HG03280 (cell line): Measurements from ENCODE around the gene CDK17.
"Not testable (repeated sequence)": the region's sequence is repeated elsewhere in the genome, so short reads cannot be mapped to it uniquely, and the experiment has no call there.

Experiments
- ATAC-seq: cut with Tn5 transposase; IDR thresholded peaks from one replicate; pipeline ENCODE4 v1.9.1; 2021; ENCODE audit warnings: mild to moderate bottlenecking, moderate library complexity; ENCODE audit not compliant: unreplicated experiment

Gene CDK17

GRCh38 chr12:96359328-96359727 is 40.9 kb downstream of the CDK17 start:
- ATAC-seq = no peak

GRCh38 chr12:96356831-96357230 is 43.4 kb downstream of the CDK17 start:
- no peak for ATAC-seq

- no peak for ATAC-seq
These were observed 45.2 kb downstream of the CDK17 start for GRCh38 chr12:96354844-96355534.

- no peak for ATAC-seq
These were observed 45.9 kb downstream of the CDK17 start for GRCh38 chr12:96354326-96354725.

- no peak for ATAC-seq
These were observed 47.9 kb downstream of the CDK17 start for GRCh38 chr12:96352161-96352835.

- ATAC-seq = peak; percentile 53
These were observed 49.3 kb downstream of the CDK17 start for GRCh38 chr12:96350982-96351381.

GRCh38 chr12:96347130-96347699 is 53.0 kb downstream of the CDK17 start:
- no peak for ATAC-seq

GRCh38 chr12:96346716-96347115 is 53.5 kb downstream of the CDK17 start:
- not testable (repeated sequence) for ATAC-seq

- no peak for ATAC-seq
These were observed 56.0 kb downstream of the CDK17 start for GRCh38 chr12:96344124-96344695.

GRCh38 chr12:96343347-96343954 is 56.8 kb downstream of the CDK17 start:
- no peak for ATAC-seq

GRCh38 chr12:96339666-96340065 is 60.6 kb downstream of the CDK17 start:
- ATAC-seq = not testable (repeated sequence)

- no peak for ATAC-seq
These were observed 61.3 kb downstream of the CDK17 start for GRCh38 chr12:96338852-96339471.

GRCh38 chr12:96337953-96338352 is 62.3 kb downstream of the CDK17 start:
- ATAC-seq = no peak

- no peak for ATAC-seq
These were observed 63.8 kb downstream of the CDK17 start for GRCh38 chr12:96336489-96336888.

GRCh38 chr12:96335270-96335669 is 65.0 kb downstream of the CDK17 start:
- ATAC-seq = peak; percentile 89

- no peak for ATAC-seq
These were observed 65.7 kb downstream of the CDK17 start for GRCh38 chr12:96334502-96334901.

- ATAC-seq = no peak
These were observed 70.7 kb downstream of the CDK17 start for GRCh38 chr12:96329545-96329944.

GRCh38 chr12:96329018-96329417 is 71.2 kb downstream of the CDK17 start:
- no peak for ATAC-seq

GRCh38 chr12:96327889-96328288 is 72.3 kb downstream of the CDK17 start:
- ATAC-seq = peak; percentile 36

- peak; percentile 70 for ATAC-seq
These were observed 72.9 kb downstream of the CDK17 start for GRCh38 chr12:96327346-96327745.

- no peak for ATAC-seq
These were observed 73.5 kb downstream of the CDK17 start for GRCh38 chr12:96326628-96327227.
